Superior temporal gyrus (tissue), 1 donor: ENCODE measurements around the gene RPTOR.

Experiments
- DNase-seq: peaks from one replicate; pipeline ENCODE4 v3.0.0-alpha.2; 2016; ENCODE audit errors: extremely low spot score

The RPTOR gene

GRCh38 chr17:80586846-80587228 lies 42.2 kb downstream of the RPTOR start:
- no peak for DNase-seq

- DNase-seq = no peak
These were observed 44.2 kb downstream of the RPTOR start for GRCh38 chr17:80588702-80589383.

- DNase-seq = no peak
These were observed 47.1 kb downstream of the RPTOR start for GRCh38 chr17:80591788-80592187.

- no peak for DNase-seq
These were observed 47.6 kb downstream of the RPTOR start for GRCh38 chr17:80592243-80592642.

GRCh38 chr17:80593181-80593580 lies 48.5 kb downstream of the RPTOR start:
- no peak for DNase-seq

GRCh38 chr17:80594431-80595269 lies 50.0 kb downstream of the RPTOR start:
- peak; percentile 54 for DNase-seq

- no peak for DNase-seq
These were observed 52.3 kb downstream of the RPTOR start for GRCh38 chr17:80596760-80597608.

- no peak for DNase-seq
These were observed 54.3 kb downstream of the RPTOR start for GRCh38 chr17:80598813-80599545.

GRCh38 chr17:80599546-80600305 lies 55.1 kb downstream of the RPTOR start:
- DNase-seq = no peak

- no peak for DNase-seq
These were observed 56.5 kb downstream of the RPTOR start for GRCh38 chr17:80601146-80601545.

GRCh38 chr17:80603396-80603795 lies 58.8 kb downstream of the RPTOR start:
- no peak for DNase-seq

GRCh38 chr17:80604009-80604669 lies 59.5 kb downstream of the RPTOR start:
- no peak for DNase-seq

- DNase-seq = no peak
These were observed 60.0 kb downstream of the RPTOR start for GRCh38 chr17:80604670-80605010.

- no peak for DNase-seq
These were observed 60.9 kb downstream of the RPTOR start for GRCh38 chr17:80605326-80606066.

- no peak for DNase-seq
These were observed 63.7 kb downstream of the RPTOR start for GRCh38 chr17:80608326-80608725.

- no peak for DNase-seq
These were observed 65.1 kb downstream of the RPTOR start for GRCh38 chr17:80609757-80610156.

GRCh38 chr17:80611816-80612215 lies 67.2 kb downstream of the RPTOR start:
- DNase-seq = no peak

- no peak for DNase-seq
These were observed 68.5 kb downstream of the RPTOR start for GRCh38 chr17:80612997-80613731.

GRCh38 chr17:80613732-80614071 lies 69.1 kb downstream of the RPTOR start:
- no peak for DNase-seq
